Lung (tissue), 12 donors: ENCODE results near the gene IRX2. TPM values are rescaled to one million over a fixed set of nuclear protein-coding genes. Genes with fewer than 3 reads are reported as not detected.

Experiments
- ATAC-seq: fragments of 200-7000 bp; cut with Tn5 transposase; one replicate; pipeline ENCODE4 v1.9.1; 2020; ENCODE audit warnings: moderate number of reproducible peaks; ENCODE audit not compliant: insufficient read depth, low FRiP score
- DNase-seq, 3 donors: peaks; one replicate each; pipeline ENCODE4 v3.0.0-alpha.2; 2013 to 2017
- H3K27ac ChIP-seq, 2 donors: one replicate each; pipeline ENCODE4 v1.5.1; 2013; ENCODE audit warnings: mild to moderate bottlenecking in 2 of 2, moderate library complexity in 2 of 2, control low read depth in 1 of 2, inconsistent platforms in 1 of 2, low read depth in 1 of 2, low read length in 1 of 2
- H3K27me3 ChIP-seq, 3 donors: one replicate each; pipeline ENCODE4 v1.5.1; 2013; ENCODE audit warnings: low read length in 2 of 3; ENCODE audit not compliant: control insufficient read depth in 3 of 3, insufficient read depth in 3 of 3
- H3K36me3 ChIP-seq, 4 donors: one replicate each; pipeline ENCODE4 v1.5.1; 2013; ENCODE audit warnings: low read length in 4 of 4, mild to moderate bottlenecking in 1 of 4, moderate library complexity in 1 of 4; ENCODE audit not compliant: control insufficient read depth in 4 of 4, insufficient read depth in 4 of 4
- H3K4me1 ChIP-seq, 5 donors: one replicate each; pipeline ENCODE4 v1.5.1; 2013; ENCODE audit warnings: low read length in 5 of 5, mild to moderate bottlenecking in 2 of 5, moderate library complexity in 1 of 5; ENCODE audit not compliant: control insufficient read depth in 5 of 5, insufficient read depth in 5 of 5
- H3K4me3 ChIP-seq: one replicate; pipeline ENCODE4 v1.5.1; 2013; ENCODE audit warnings: mild to moderate bottlenecking, control low read depth, moderate library complexity
- H3K9ac ChIP-seq, 2 donors: one replicate each; pipeline ENCODE4 v1.5.1; 2013; ENCODE audit warnings: low read length in 2 of 2, control low read depth in 1 of 2; ENCODE audit not compliant: insufficient read depth in 1 of 2
- H3K9me3 ChIP-seq, 4 donors: one replicate each; pipeline ENCODE4 v1.5.1; 2013; ENCODE audit warnings: low read length in 3 of 4, mild to moderate bottlenecking in 1 of 4, moderate library complexity in 1 of 4; ENCODE audit not compliant: control insufficient read depth in 4 of 4, insufficient read depth in 3 of 4
- CTCF ChIP-seq: IDR thresholded peaks from 2 replicates; pipeline ENCODE4 v1.5.1; 2012; ENCODE audit warnings: mild to moderate bottlenecking; ENCODE audit errors: control extremely low read depth, extremely low read depth
- WGBS, 2 donors: extraction: QIAGEN DNeasy Blood & Tissue Kit; methylation state at CpG; one replicate each; pipeline ENCODE4 v1.1.7; 2013; 5-methylcytosine and 5-hydroxymethylcytosine counted together
- polyA plus RNA-seq, 2 donors: library from polyadenylated mRNA; stranded (reverse); fragments of 200-250 nt; gene quantifications; one replicate each; pipeline ENCODE4 v1.2.1, GENCODE V29; 2013
- total RNA-seq, 2 donors: library from RNA; depleted of rRNA in 1 of 2; stranded (reverse); fragments of >200 nt in 1 of 2; gene quantifications; one replicate each; pipeline ENCODE4 v1.2.1, GENCODE V29; 2014 to 2021
- donor health status: control.
- donor health status: control.
- donor health status: Bipolar disorder and iron deficiency.
- donor health status: healthy.
- donor health status: DM: yes; HTN: yes; CAD: no.

The IRX2 gene
- total and polyA plus RNA-seq, 4 donors = 11.5 to 64.5 (median 45.4) TPM

GRCh38 chr5:2735996-2736395, 15.5 kb downstream of the IRX2 start:
- no peak for TF ChIP-seq CTCF
- Histone ChIP-seq H3K27me3 (peaks cover 5 to 59% (median 49%) of the 10 kb centered on the region in 3 donors), H3K4me3 (no peak overlapping the region), H3K9ac (no peak overlapping the region), H3K27ac (no peak overlapping the region), H3K9me3 (peaks cover 0 to 15% (median 0%) of the 10 kb centered on the region in 4 donors), H3K4me1 (peaks cover 0 to 5% (median 0%) of the 10 kb centered on the region in 5 donors), H3K36me3 (no peaks in the 10 kb centered on the region)
- no peak for ATAC-seq
- 67 to 77% methylated on average over 3 of the region's 3 CpGs for WGBS, 2 donors
- no peak for DNase-seq

GRCh38 chr5:2732850-2733249, 18.6 kb downstream of the IRX2 start:
- peak in 1 of 3 donors; percentile 17 for DNase-seq
- peaks cover 0 to 63% (median 47%) of the 10 kb centered on the region in 3 donors for H3K27me3 ChIP-seq

DNA sequence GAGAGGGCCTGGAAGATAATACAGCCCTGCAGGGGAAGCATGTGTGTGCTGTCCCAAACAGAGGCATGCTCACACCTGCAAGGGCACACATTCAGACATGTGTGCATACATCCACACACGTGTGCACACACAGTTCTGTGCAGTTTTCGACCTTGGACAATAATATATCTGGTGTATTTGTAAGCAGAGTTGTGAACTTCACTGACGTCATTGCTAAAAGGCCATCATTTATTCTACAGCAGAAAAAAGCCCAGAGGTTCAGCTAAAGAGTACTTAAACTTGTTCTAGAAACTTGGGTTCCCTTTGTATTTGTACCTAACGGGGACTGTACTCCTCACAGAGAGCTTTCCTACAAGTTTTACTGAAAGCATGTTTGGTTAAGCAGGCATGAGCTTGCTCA, 19.5 kb downstream of the IRX2 start:
- WGBS, 2 donors = 74 to 79% methylated on average over 4 of the region's 4 CpGs
- peaks cover 0 to 63% (median 40%) of the 10 kb centered on the region in 3 donors for H3K27me3 ChIP-seq
- no peak for TF ChIP-seq CTCF
- ATAC-seq (no peak), DNase-seq (no peak)
- H3K9me3 ChIP-seq = peaks cover 0 to 7% (median 0%) of the 10 kb centered on the region in 4 donors
- no peak overlapping the region for H3K9ac ChIP-seq
- no peak overlapping the region for H3K4me3 ChIP-seq
- H3K27ac ChIP-seq = no peak overlapping the region
- no peaks in the 10 kb centered on the region for H3K36me3 ChIP-seq
- peaks cover 0 to 2% (median 0%) of the 10 kb centered on the region in 5 donors for H3K4me1 ChIP-seq

More at GRCh38 chr5:2732850-2733249, 18.6 kb downstream of the IRX2 start:
- Histone ChIP-seq H3K4me3 (no peak overlapping the region), H3K9ac (no peak overlapping the region), H3K36me3 (no peaks in the 10 kb centered on the region), H3K4me1 (peaks cover 0 to under 1% (median 0%) of the 10 kb centered on the region in 5 donors), H3K9me3 (peaks cover 0 to 12% (median 0%) of the 10 kb centered on the region in 4 donors), H3K27ac (no peak overlapping the region)
- ATAC-seq = no peak
- TF ChIP-seq CTCF = no peak
- 60 to 68% methylated on average over 3 of the region's 3 CpGs for WGBS, 2 donors

GRCh38 chr5:2729189-2729588, 22.3 kb downstream of the IRX2 start:
- 55 to 73% methylated on average over 7 of the region's 7 CpGs for WGBS, 2 donors
- H3K9me3 ChIP-seq = peaks cover 0 to 1% (median 0%) of the 10 kb centered on the region in 4 donors
- H3K27ac ChIP-seq = no peak overlapping the region
- DNase-seq (peak; percentile 7 to 34 (median 26)), ATAC-seq (no peak)
- H3K4me3 ChIP-seq = no peak overlapping the region
- H3K4me1 ChIP-seq = peaks cover 0 to 2% (median 0%) of the 10 kb centered on the region in 5 donors
- no peaks in the 10 kb centered on the region for H3K36me3 ChIP-seq
- TF ChIP-seq CTCF = no peak
- H3K27me3 ChIP-seq = peaks cover 0 to 48% (median 26%) of the 10 kb centered on the region in 3 donors
- H3K9ac ChIP-seq = no peak overlapping the region
